ENCODE measurements around the gene VCY1B. TPM values are rescaled to one million over a fixed set of nuclear protein-coding genes. Genes with fewer than 3 reads are reported as not detected.
"Not testable (repeated sequence)": the region's sequence is repeated elsewhere in the genome, so short reads cannot be mapped to it uniquely, and the experiment has no call there.

VCY1B gene
- total RNA-seq, result not detected

GRCh38 chrY:14055927-14056326, at the start of gene VCY1B:
Gene VCY1B (plus strand): TSS chrY:14056227. CDS start chrY:14056290, 63 bp downstream.
- not testable (repeated sequence) for DNase-seq
- no CpG with 5 or more reads among the region's 19 CpGs for WGBS, 2 donors

GRCh38 chrY:14011916-14012315, 44.1 kb upstream of the VCY1B start:
- H3K4me3 ChIP-seq; H3K27ac ChIP-seq; H3K27me3 ChIP-seq; DNase-seq; intact Hi-C loops (cut with DNase I); H3K9me3 ChIP-seq; H3K4me1 ChIP-seq; H3K36me3 ChIP-seq: not testable (repeated sequence)
- WGBS, 2 donors, result no CpG with 5 or more reads among the region's 2 CpGs

More at GRCh38 chrY:14055927-14056326, at the start of gene VCY1B:
- H3K4me1 ChIP-seq; H3K36me3 ChIP-seq; H3K27ac ChIP-seq; H3K4me3 ChIP-seq; intact Hi-C loops (cut with DNase I); H3K9me3 ChIP-seq; H3K27me3 ChIP-seq: not testable (repeated sequence)

DNA sequence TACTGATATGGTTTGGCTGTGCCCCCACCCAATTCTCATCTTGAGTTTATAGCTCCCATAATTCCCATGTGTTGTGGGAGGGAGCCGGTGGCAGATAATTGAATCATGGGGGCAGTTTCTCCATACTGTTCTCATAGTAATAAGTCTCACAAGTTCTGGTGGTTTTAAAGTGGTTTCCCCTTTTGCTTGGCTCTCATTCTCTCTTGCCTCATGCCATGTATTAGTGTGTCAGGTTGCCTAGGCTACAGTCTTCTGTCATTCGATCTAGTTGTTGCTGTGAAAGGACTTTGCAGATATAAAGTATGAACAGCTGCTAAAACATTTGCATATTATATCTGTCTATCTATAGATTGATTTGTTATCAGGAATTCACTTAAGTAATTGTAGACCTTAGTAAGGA, 25.6 kb upstream of the VCY1B start:
- H3K27ac ChIP-seq; H3K9me3 ChIP-seq; intact Hi-C loops (cut with DNase I); H3K4me3 ChIP-seq; DNase-seq; H3K36me3 ChIP-seq; H3K27me3 ChIP-seq; H3K4me1 ChIP-seq: not testable (repeated sequence)
- no CpG with 5 or more reads among the region's 2 CpGs for WGBS, 2 donors

DNA sequence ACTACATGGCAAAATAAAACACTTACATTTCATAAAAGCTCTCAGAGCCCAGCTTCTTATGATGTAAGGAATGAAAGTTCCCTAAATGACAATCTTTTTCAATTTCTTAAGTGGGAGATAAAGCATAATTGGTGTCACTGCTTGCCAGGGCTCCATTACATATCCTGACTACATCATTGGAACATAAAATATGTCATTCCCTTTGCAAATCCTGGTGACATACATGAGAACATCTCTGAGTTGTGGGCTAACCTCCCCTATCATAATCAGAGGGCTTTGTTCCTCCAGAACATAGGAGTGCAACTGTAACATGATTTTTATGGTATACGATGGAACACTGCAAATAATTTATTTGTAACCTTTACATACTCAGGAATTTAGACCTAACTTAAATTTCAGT, 29.9 kb downstream of the VCY1B start:
- no peaks in the 10 kb centered on the region for H3K27me3 ChIP-seq
- 57% methylated on average over 1 of the region's 1 CpG; no CpG with 5 or more reads in 1 of the 2 donors for WGBS, 2 donors
- no peak overlapping the region for H3K4me3 ChIP-seq
- no peaks in the 10 kb centered on the region for H3K9me3 ChIP-seq
- DNase-seq, result no peak
- no peaks in the 10 kb centered on the region for H3K36me3 ChIP-seq
- no peak overlapping the region for H3K27ac ChIP-seq
- intact Hi-C loops (cut with DNase I), result no loop called here
- TF ChIP-seq CTCF (IDR thresholded peaks at IDR 0.05), result no peak
- TF ChIP-seq POLR2A (IDR thresholded peaks at IDR 0.05), result no peak
- H3K4me1 ChIP-seq, result no peaks in the 10 kb centered on the region

Other genes with a start within 250 kb of the VCY1B start
- gene VCY, start 69.8 kb upstream of the VCY1B start, total RNA-seq, result not detected